Effector memory CD8-positive, alpha-beta T cell (primary cell): ENCODE results near the gene GPC6.

ENCODE experiments used
- ATAC-seq: fragments of 150-1000 bp; cut with Tn5 transposase; replicated peaks from 2 replicates; pipeline ENCODE4 v1.10.0; 2021; ENCODE audit warnings: mild to moderate bottlenecking, moderate library complexity
- DNase-seq, 3 experiments: peaks; one replicate each; pipeline ENCODE4 v3.0.0; 2021
- H3K27ac Mint-ChIP-seq, 2 donors: one replicate each; pipeline ENCODE4 v1.8.0; 2022; ENCODE audit warnings: mild to moderate bottlenecking in 2 of 2, mixed read lengths in 2 of 2, moderate library complexity in 2 of 2
- H3K27me3 Mint-ChIP-seq, 2 donors: one replicate each; pipeline ENCODE4 v1.8.0; 2022; ENCODE audit warnings: mixed read lengths in 2 of 2
- H3K36me3 Mint-ChIP-seq: one replicate; pipeline ENCODE4 v1.8.0; 2022; ENCODE audit warnings: mild to moderate bottlenecking, moderate library complexity, mixed read lengths; ENCODE audit not compliant: insufficient read depth
- H3K4me1 Mint-ChIP-seq, 2 donors: one replicate each; pipeline ENCODE4 v1.8.0; 2022; ENCODE audit warnings: low read depth in 2 of 2, mixed read lengths in 2 of 2
- H3K4me3 Mint-ChIP-seq, 2 donors: one replicate each; pipeline ENCODE4 v1.8.0; 2022; ENCODE audit warnings: mild to moderate bottlenecking in 2 of 2, mixed read lengths in 2 of 2, moderate library complexity in 2 of 2
- H3K9me3 Mint-ChIP-seq, 2 donors: one replicate each; pipeline ENCODE4 v1.8.0; 2022; ENCODE audit warnings: mixed read lengths in 2 of 2

GPC6 gene

GRCh38 chr13:93726173-93726957, 499.8 kb downstream of the GPC6 start:
- H3K9me3 Mint-ChIP-seq: peaks cover 0 to 4% of the 10 kb centered on the region in 2 donors
- peaks cover 0 to 9% of the 10 kb centered on the region in 2 donors for H3K4me1 Mint-ChIP-seq
- no peak overlapping the region for H3K27ac Mint-ChIP-seq
- no peak overlapping the region for H3K4me3 Mint-ChIP-seq
- H3K27me3 Mint-ChIP-seq: peaks cover 0 to 13% of the 10 kb centered on the region in 2 donors
- H3K36me3 Mint-ChIP-seq: peaks cover 3% of the 10 kb centered on the region
- DNase-seq (no peak), ATAC-seq (no peak)

- Mint-ChIP-seq H3K36me3 (peaks cover 3% of the 10 kb centered on the region), H3K27me3 (peaks cover 0 to 11% of the 10 kb centered on the region in 2 donors), H3K27ac (no peak overlapping the region), H3K4me1 (peaks cover 0 to 9% of the 10 kb centered on the region in 2 donors), H3K4me3 (no peak overlapping the region), H3K9me3 (peaks cover 0 to 4% of the 10 kb centered on the region in 2 donors)
- DNase-seq (no peak), ATAC-seq (no peak)
These were observed 500.9 kb downstream of the GPC6 start for GRCh38 chr13:93727211-93728141.

GRCh38 chr13:93729383-93729782, 502.8 kb downstream of the GPC6 start:
- Mint-ChIP-seq H3K4me3 (no peak overlapping the region), H3K36me3 (peaks cover 3% of the 10 kb centered on the region), H3K27ac (no peak overlapping the region), H3K27me3 (no peaks in the 10 kb centered on the region), H3K9me3 (peaks cover 0 to 4% of the 10 kb centered on the region in 2 donors), H3K4me1 (peaks cover 0 to 9% of the 10 kb centered on the region in 2 donors)
- ATAC-seq (no peak), DNase-seq (no peak)

GRCh38 chr13:93730780-93731179, 504.2 kb downstream of the GPC6 start:
- H3K4me1 Mint-ChIP-seq: peaks cover 0 to 9% of the 10 kb centered on the region in 2 donors
- H3K9me3 Mint-ChIP-seq: peaks cover 0 to 4% of the 10 kb centered on the region in 2 donors
- no peak overlapping the region for H3K27ac Mint-ChIP-seq
- no peak overlapping the region for H3K4me3 Mint-ChIP-seq
- no peak for ATAC-seq
- no peak for DNase-seq
- H3K36me3 Mint-ChIP-seq: peaks cover 3% of the 10 kb centered on the region
- no peaks in the 10 kb centered on the region for H3K27me3 Mint-ChIP-seq

- Mint-ChIP-seq H3K4me3 (no peak overlapping the region), H3K36me3 (peaks cover 3% of the 10 kb centered on the region), H3K9me3 (peaks cover 0 to 4% of the 10 kb centered on the region in 2 donors), H3K27ac (no peak overlapping the region), H3K4me1 (peaks cover 0 to 8% of the 10 kb centered on the region in 2 donors), H3K27me3 (no peaks in the 10 kb centered on the region)
- ATAC-seq: no peak
- no peak for DNase-seq
These were observed 505.6 kb downstream of the GPC6 start for GRCh38 chr13:93732186-93732585.

- ATAC-seq (no peak), DNase-seq (no peak)
- H3K27ac Mint-ChIP-seq: no peak overlapping the region
- H3K27me3 Mint-ChIP-seq: no peaks in the 10 kb centered on the region
- H3K4me1 Mint-ChIP-seq: no peaks in the 10 kb centered on the region
- H3K9me3 Mint-ChIP-seq: no peaks in the 10 kb centered on the region
- no peaks in the 10 kb centered on the region for H3K36me3 Mint-ChIP-seq
- H3K4me3 Mint-ChIP-seq: no peak overlapping the region
These were observed 509.5 kb downstream of the GPC6 start for GRCh38 chr13:93736081-93736480.

GRCh38 chr13:93736909-93737308, 510.3 kb downstream of the GPC6 start:
- Mint-ChIP-seq H3K4me1 (no peaks in the 10 kb centered on the region), H3K4me3 (no peak overlapping the region), H3K27me3 (no peaks in the 10 kb centered on the region), H3K36me3 (no peaks in the 10 kb centered on the region), H3K27ac (no peak overlapping the region), H3K9me3 (no peaks in the 10 kb centered on the region)
- ATAC-seq (no peak), DNase-seq (no peak)

- no peak overlapping the region for H3K4me3 Mint-ChIP-seq
- no peaks in the 10 kb centered on the region for H3K4me1 Mint-ChIP-seq
- no peak overlapping the region for H3K27ac Mint-ChIP-seq
- ATAC-seq (no peak), DNase-seq (no peak)
- H3K36me3 Mint-ChIP-seq: no peaks in the 10 kb centered on the region
- peaks cover 0 to 6% of the 10 kb centered on the region in 2 donors for H3K27me3 Mint-ChIP-seq
- H3K9me3 Mint-ChIP-seq: peaks cover 3 to 6% of the 10 kb centered on the region in 2 donors
These were observed 513.7 kb downstream of the GPC6 start for GRCh38 chr13:93740334-93740733.

GRCh38 chr13:93744033-93744432, 517.4 kb downstream of the GPC6 start:
- Mint-ChIP-seq H3K4me1 (no peaks in the 10 kb centered on the region), H3K4me3 (no peak overlapping the region), H3K36me3 (no peaks in the 10 kb centered on the region), H3K27me3 (peaks cover 0 to 7% of the 10 kb centered on the region in 2 donors), H3K9me3 (peaks cover 3 to 6% of the 10 kb centered on the region in 2 donors), H3K27ac (no peak overlapping the region)
- no peak for DNase-seq
- no peak for ATAC-seq

- H3K27ac Mint-ChIP-seq: no peak overlapping the region
These were observed 518.3 kb downstream of the GPC6 start for GRCh38 chr13:93744886-93745285.

GRCh38 chr13:93745884-93746283, 519.3 kb downstream of the GPC6 start:
- H3K27me3 Mint-ChIP-seq: peaks cover 0 to 7% of the 10 kb centered on the region in 2 donors
- peaks cover 3 to 6% of the 10 kb centered on the region in 2 donors for H3K9me3 Mint-ChIP-seq
- no peaks in the 10 kb centered on the region for H3K4me1 Mint-ChIP-seq
- H3K4me3 Mint-ChIP-seq: no peak overlapping the region
- H3K36me3 Mint-ChIP-seq: no peaks in the 10 kb centered on the region
- ATAC-seq (no peak), DNase-seq (no peak)
- H3K27ac Mint-ChIP-seq: no peak overlapping the region

More at GRCh38 chr13:93744886-93745285, 518.3 kb downstream of the GPC6 start:
- Mint-ChIP-seq H3K27me3 (peaks cover 0 to 7% of the 10 kb centered on the region in 2 donors), H3K36me3 (no peaks in the 10 kb centered on the region), H3K4me1 (no peaks in the 10 kb centered on the region), H3K4me3 (no peak overlapping the region), H3K9me3 (peaks cover 3 to 6% of the 10 kb centered on the region in 2 donors)
- DNase-seq (no peak), ATAC-seq (no peak)

GRCh38 chr13:93746589-93746988, 520.0 kb downstream of the GPC6 start:
- Mint-ChIP-seq H3K9me3 (peaks cover 3 to 6% of the 10 kb centered on the region in 2 donors), H3K4me3 (no peak overlapping the region), H3K27ac (no peak overlapping the region), H3K4me1 (peaks cover 0 to 2% of the 10 kb centered on the region in 2 donors), H3K36me3 (no peaks in the 10 kb centered on the region), H3K27me3 (peaks cover 0 to 7% of the 10 kb centered on the region in 2 donors)
- ATAC-seq: no peak
- no peak for DNase-seq

GRCh38 chr13:93750676-93751075, 524.1 kb downstream of the GPC6 start:
- H3K9me3 Mint-ChIP-seq: no peaks in the 10 kb centered on the region
- H3K4me1 Mint-ChIP-seq: peaks cover 0 to 2% of the 10 kb centered on the region in 2 donors
- H3K4me3 Mint-ChIP-seq: no peak overlapping the region
- ATAC-seq: no peak
- no peak overlapping the region for H3K27ac Mint-ChIP-seq
- H3K36me3 Mint-ChIP-seq: no peaks in the 10 kb centered on the region
- no peaks in the 10 kb centered on the region for H3K27me3 Mint-ChIP-seq
- DNase-seq: no peak
